ENCODE results near the gene ABL2.
"Not testable (repeated sequence)": the region's sequence is repeated elsewhere in the genome, so short reads cannot be mapped to it uniquely, and the experiment has no call there.

The ABL2 gene

DNA sequence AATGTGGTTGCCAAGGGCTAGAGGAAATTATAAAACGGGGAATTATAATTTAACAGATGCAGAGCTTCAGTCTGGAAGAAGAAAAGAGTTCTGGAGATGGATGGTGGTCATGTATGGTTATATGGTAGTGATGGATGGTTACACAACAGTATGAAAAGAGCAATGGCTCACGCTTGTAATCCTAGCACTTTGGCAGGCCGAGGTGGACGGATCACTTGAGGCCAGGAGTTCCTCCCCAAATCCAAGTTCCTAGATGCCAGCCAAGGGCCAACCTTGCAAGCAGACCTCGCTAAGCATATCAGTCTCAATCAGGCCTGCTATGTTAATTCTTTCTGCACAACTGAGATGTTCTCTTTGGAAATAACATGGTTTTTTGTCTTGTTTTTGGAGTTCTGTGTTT, 33.6 kb downstream of the ABL2 start:
- H3K4me1 ChIP-seq (ENCODE audit: control insufficient read depth in 5 of 5, insufficient read depth in 5 of 5, low read length in 5 of 5); H3K27ac ChIP-seq (ENCODE audit: low read depth, low read length); H3K9ac ChIP-seq (ENCODE audit: low read length in 5 of 5); H3K27me3 ChIP-seq (ENCODE audit: control insufficient read depth in 5 of 5, insufficient read depth in 4 of 5, low read length in 5 of 5); H3K36me3 ChIP-seq (ENCODE audit: control insufficient read depth in 5 of 5, insufficient read depth in 5 of 5, low read length in 5 of 5); H3K4me3 ChIP-seq (ENCODE audit: low read depth in 1 of 5, low read length in 5 of 5); H3K9me3 ChIP-seq (ENCODE audit: control insufficient read depth in 5 of 5, low read length in 5 of 5): not testable (repeated sequence)

DNA sequence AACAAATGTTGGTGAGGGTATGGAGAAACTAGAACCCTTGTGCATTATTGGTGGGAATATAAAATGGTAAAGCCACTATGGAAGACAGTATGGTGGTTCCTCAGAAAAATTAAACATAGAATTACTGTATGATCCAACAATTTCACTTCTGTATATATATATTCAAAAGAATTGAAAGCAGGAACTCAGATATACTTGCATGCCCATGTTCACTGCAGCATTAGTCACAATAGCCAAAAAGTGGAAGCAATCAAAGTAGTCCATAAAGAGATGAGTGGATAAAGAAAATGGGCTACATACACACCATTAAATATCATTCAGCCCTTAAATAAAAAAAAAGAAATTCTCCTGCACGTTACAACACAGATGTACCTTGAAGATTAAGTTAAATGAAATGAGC, 34.1 kb downstream of the ABL2 start:
- H3K9ac ChIP-seq (ENCODE audit: low read length in 5 of 5), result no peak overlapping the region
- H3K4me3 ChIP-seq (ENCODE audit: low read depth in 1 of 5, low read length in 5 of 5), result no peak overlapping the region
- H3K36me3 ChIP-seq (ENCODE audit: control insufficient read depth in 5 of 5, insufficient read depth in 5 of 5, low read length in 5 of 5), result no peaks in the 10 kb centered on the region
- no peaks in the 10 kb centered on the region for H3K9me3 ChIP-seq (ENCODE audit: control insufficient read depth in 5 of 5, low read length in 5 of 5)
- H3K27ac ChIP-seq (ENCODE audit: low read depth, low read length), result no peak overlapping the region
- no peaks in the 10 kb centered on the region for H3K27me3 ChIP-seq (ENCODE audit: control insufficient read depth in 5 of 5, insufficient read depth in 4 of 5, low read length in 5 of 5)
- H3K4me1 ChIP-seq (ENCODE audit: control insufficient read depth in 5 of 5, insufficient read depth in 5 of 5, low read length in 5 of 5), result peaks cover 0 to 4% (median 0%) of the 10 kb centered on the region in 5 donors

DNA sequence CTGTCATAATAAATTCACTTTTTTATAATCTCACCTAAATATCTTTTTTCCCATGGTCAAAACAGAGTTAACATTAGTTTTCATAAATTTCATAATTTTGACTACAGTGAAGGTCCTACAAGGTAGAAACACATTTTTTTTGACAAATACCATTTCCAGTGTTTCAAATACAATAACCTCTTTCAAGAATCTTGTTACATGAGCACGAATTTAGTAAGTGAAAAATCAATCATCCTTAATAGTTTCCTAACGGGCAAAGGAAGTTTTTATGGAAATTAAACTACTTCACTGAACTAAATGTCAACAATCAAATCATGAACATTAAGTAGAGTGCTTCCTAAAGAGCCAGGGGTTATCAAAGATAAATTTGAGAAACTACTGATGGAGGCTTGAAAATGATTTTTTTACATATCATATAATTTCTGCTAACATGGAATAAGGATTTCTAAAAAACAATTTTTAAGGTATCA, 35.4 kb downstream of the ABL2 start:
- Histone ChIP-seq H3K4me1 (ENCODE audit: control insufficient read depth in 5 of 5, insufficient read depth in 5 of 5, low read length in 5 of 5) (peaks cover 0 to 4% (median 0%) of the 10 kb centered on the region in 5 donors), H3K4me3 (ENCODE audit: low read depth in 1 of 5, low read length in 5 of 5) (no peak overlapping the region), H3K9ac (ENCODE audit: low read length in 5 of 5) (no peak overlapping the region), H3K36me3 (ENCODE audit: control insufficient read depth in 5 of 5, insufficient read depth in 5 of 5, low read length in 5 of 5) (no peaks in the 10 kb centered on the region), H3K27me3 (ENCODE audit: control insufficient read depth in 5 of 5, insufficient read depth in 4 of 5, low read length in 5 of 5) (no peaks in the 10 kb centered on the region), H3K9me3 (ENCODE audit: control insufficient read depth in 5 of 5, low read length in 5 of 5) (no peaks in the 10 kb centered on the region), H3K27ac (ENCODE audit: low read depth, low read length) (no peak overlapping the region)

DNA sequence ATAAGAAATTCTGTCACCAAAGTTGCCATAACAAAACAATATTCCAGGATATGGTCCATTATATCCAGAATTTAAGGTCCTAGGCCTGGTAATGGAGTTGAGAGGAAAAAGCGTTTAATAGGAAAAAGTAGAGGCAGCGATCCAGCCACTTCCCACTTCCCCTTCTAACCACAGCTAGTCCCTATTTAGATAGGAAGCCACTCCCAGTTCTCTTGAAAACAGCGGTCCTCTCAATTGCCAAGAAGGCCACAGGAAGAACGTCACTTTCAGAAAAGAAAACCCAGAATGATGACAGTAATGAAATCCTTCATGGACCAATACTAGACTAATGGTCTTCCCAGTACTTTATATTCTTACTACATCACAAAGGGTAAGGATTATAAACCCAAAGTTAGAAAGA, 38.6 kb downstream of the ABL2 start:
- H3K27me3 ChIP-seq (ENCODE audit: control insufficient read depth in 5 of 5, insufficient read depth in 4 of 5, low read length in 5 of 5), result no peaks in the 10 kb centered on the region
- peaks cover 0 to 3% (median 0%) of the 10 kb centered on the region in 5 donors for H3K4me1 ChIP-seq (ENCODE audit: control insufficient read depth in 5 of 5, insufficient read depth in 5 of 5, low read length in 5 of 5)
- H3K4me3 ChIP-seq (ENCODE audit: low read depth in 1 of 5, low read length in 5 of 5), result no peak overlapping the region
- no peaks in the 10 kb centered on the region for H3K9me3 ChIP-seq (ENCODE audit: control insufficient read depth in 5 of 5, low read length in 5 of 5)
- H3K36me3 ChIP-seq (ENCODE audit: control insufficient read depth in 5 of 5, insufficient read depth in 5 of 5, low read length in 5 of 5), result no peaks in the 10 kb centered on the region
- peak overlapping the region; percentile 2 for H3K27ac ChIP-seq (ENCODE audit: low read depth, low read length)
- no peak overlapping the region for H3K9ac ChIP-seq (ENCODE audit: low read length in 5 of 5)

DNA sequence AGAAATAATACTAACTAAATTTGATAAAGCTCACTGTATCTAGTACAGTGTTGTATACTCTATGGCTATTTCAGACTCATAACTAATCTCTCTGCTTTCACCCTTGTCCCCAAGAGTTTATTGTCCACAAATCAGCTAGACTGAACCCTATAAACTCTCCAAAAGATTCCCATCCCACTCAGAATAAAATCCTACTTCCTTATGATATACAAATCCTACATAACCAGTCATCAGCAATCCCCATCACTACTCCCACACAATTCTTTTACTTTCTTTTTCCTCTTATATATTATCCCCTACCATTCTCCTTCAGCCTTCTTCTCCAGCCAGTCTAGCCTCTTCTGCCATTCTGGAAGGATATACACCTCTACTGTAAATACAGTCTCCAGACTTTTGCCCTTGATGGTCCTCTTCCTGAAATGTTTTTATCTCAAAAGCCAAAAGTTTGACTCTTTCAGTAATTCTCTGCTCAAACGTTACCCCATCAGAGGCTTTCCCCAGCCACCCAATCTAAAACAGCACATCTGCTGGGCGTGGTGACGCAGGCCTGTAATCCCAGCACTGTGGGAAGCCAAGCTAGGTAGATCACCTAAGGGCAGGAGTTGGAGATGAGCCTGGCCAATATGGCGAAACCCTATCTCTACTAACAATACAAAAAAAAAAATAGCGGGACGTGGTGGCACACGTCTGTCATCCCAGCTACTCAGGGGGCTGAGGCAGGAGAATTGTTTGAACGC, 41.6 kb downstream of the ABL2 start:
- Histone ChIP-seq H3K4me1 (ENCODE audit: control insufficient read depth in 5 of 5, insufficient read depth in 5 of 5, low read length in 5 of 5) (peaks cover 0 to 3% (median 0%) of the 10 kb centered on the region in 5 donors), H3K4me3 (ENCODE audit: low read depth in 1 of 5, low read length in 5 of 5) (no peak overlapping the region), H3K9ac (ENCODE audit: low read length in 5 of 5) (no peak overlapping the region), H3K9me3 (ENCODE audit: control insufficient read depth in 5 of 5, low read length in 5 of 5) (no peaks in the 10 kb centered on the region), H3K36me3 (ENCODE audit: control insufficient read depth in 5 of 5, insufficient read depth in 5 of 5, low read length in 5 of 5) (no peaks in the 10 kb centered on the region), H3K27ac (ENCODE audit: low read depth, low read length) (no peak overlapping the region), H3K27me3 (ENCODE audit: control insufficient read depth in 5 of 5, insufficient read depth in 4 of 5, low read length in 5 of 5) (no peaks in the 10 kb centered on the region)

DNA sequence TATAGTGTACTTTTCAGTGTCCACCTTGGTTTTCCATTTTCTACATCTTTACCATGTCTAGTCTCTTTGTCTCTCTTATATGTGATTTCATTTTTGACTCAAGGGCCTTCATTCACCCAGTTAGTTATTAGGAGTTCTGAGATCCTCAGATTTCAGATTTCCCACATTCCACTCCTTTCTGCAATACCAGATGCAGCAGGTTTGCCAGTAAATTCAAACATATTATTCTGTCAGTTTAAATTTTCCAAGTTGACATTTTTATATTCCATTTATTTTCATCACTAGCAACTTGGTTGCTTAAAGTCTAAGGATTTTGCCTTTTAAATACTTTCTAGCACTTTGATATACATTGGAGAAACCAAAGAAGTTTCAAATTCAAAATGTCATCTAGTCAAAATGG, 42.4 kb downstream of the ABL2 start:
- Histone ChIP-seq H3K9ac (ENCODE audit: low read length in 5 of 5) (no peak overlapping the region), H3K4me1 (ENCODE audit: control insufficient read depth in 5 of 5, insufficient read depth in 5 of 5, low read length in 5 of 5) (peaks cover 0 to 3% (median 0%) of the 10 kb centered on the region in 5 donors), H3K27me3 (ENCODE audit: control insufficient read depth in 5 of 5, insufficient read depth in 4 of 5, low read length in 5 of 5) (no peaks in the 10 kb centered on the region), H3K36me3 (ENCODE audit: control insufficient read depth in 5 of 5, insufficient read depth in 5 of 5, low read length in 5 of 5) (no peaks in the 10 kb centered on the region), H3K4me3 (ENCODE audit: low read depth in 1 of 5, low read length in 5 of 5) (no peak overlapping the region), H3K9me3 (ENCODE audit: control insufficient read depth in 5 of 5, low read length in 5 of 5) (no peaks in the 10 kb centered on the region), H3K27ac (ENCODE audit: low read depth, low read length) (no peak overlapping the region)

DNA sequence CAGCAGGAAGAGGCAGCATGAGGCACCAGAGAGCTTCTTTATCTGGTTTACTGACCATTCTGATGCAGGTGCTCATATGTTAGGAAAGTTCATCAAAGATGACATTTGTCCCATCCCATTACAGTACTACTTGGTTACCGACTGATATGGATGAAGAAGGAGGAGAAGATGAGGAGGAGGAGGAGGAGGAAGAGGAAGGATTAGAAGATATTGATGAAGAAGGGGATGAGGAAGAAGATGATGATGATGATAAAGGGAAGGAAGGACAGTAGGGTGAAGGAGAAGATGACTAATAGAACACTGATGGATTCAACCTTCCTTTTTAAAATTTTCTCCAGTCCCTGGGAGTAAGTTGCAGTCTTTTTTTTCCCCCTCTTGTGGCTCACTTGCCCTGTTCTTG, 45.1 kb downstream of the ABL2 start:
- Histone ChIP-seq H3K36me3 (ENCODE audit: control insufficient read depth in 5 of 5, insufficient read depth in 5 of 5, low read length in 5 of 5) (no peaks in the 10 kb centered on the region), H3K4me1 (ENCODE audit: control insufficient read depth in 5 of 5, insufficient read depth in 5 of 5, low read length in 5 of 5) (peaks cover 0 to 3% (median 0%) of the 10 kb centered on the region in 5 donors), H3K9me3 (ENCODE audit: control insufficient read depth in 5 of 5, low read length in 5 of 5) (no peaks in the 10 kb centered on the region), H3K27ac (ENCODE audit: low read depth, low read length) (no peak overlapping the region), H3K9ac (ENCODE audit: low read length in 5 of 5) (no peak overlapping the region), H3K27me3 (ENCODE audit: control insufficient read depth in 5 of 5, insufficient read depth in 4 of 5, low read length in 5 of 5) (no peaks in the 10 kb centered on the region), H3K4me3 (ENCODE audit: low read depth in 1 of 5, low read length in 5 of 5) (no peak overlapping the region)

DNA sequence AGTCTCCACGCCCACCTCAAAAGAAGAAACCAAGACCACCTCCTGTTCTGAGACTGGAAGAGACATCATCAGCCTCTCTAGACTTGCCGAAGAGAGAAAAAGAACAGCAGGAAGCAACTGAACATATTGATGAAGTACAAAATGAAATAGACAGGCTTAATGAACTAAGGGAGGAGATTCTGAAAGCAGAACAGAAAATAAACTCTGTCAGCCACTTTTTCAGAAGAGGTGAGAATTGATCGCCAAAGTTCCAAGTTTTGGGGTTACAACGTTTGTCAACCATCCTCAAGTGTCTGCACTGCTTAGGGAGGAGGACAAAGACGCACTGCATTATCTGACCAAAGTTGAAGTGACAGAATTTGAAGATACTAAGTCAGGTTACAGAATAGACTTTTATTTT, 45.6 kb downstream of the ABL2 start:
- Histone ChIP-seq H3K9ac (ENCODE audit: low read length in 5 of 5) (no peak overlapping the region), H3K4me1 (ENCODE audit: control insufficient read depth in 5 of 5, insufficient read depth in 5 of 5, low read length in 5 of 5) (peaks cover 0 to 3% (median 0%) of the 10 kb centered on the region in 5 donors), H3K27me3 (ENCODE audit: control insufficient read depth in 5 of 5, insufficient read depth in 4 of 5, low read length in 5 of 5) (no peaks in the 10 kb centered on the region), H3K27ac (ENCODE audit: low read depth, low read length) (no peak overlapping the region), H3K9me3 (ENCODE audit: control insufficient read depth in 5 of 5, low read length in 5 of 5) (no peaks in the 10 kb centered on the region), H3K36me3 (ENCODE audit: control insufficient read depth in 5 of 5, insufficient read depth in 5 of 5, low read length in 5 of 5) (no peaks in the 10 kb centered on the region), H3K4me3 (ENCODE audit: low read depth in 1 of 5, low read length in 5 of 5) (no peak overlapping the region)

DNA sequence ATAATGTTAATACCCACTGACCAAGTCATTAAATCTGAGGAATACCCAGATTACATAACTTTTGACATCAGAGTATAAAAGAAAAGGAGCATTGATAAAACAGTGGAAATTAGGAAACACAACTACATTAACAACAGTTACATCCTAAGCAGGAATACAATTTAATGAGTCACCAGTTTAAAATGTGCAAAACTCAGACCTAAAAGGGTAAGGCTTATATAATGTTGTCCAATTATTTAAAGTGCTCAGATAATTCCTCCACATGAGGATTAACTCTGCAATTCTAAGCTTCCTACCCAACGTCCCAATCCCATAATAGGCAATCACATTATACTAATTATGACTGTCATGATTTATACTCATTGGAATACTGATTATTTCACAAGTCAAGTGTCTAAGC, 50.5 kb downstream of the ABL2 start:
- Histone ChIP-seq H3K9me3 (ENCODE audit: control insufficient read depth in 5 of 5, low read length in 5 of 5) (no peaks in the 10 kb centered on the region), H3K9ac (ENCODE audit: low read length in 5 of 5) (no peak overlapping the region), H3K27me3 (ENCODE audit: control insufficient read depth in 5 of 5, insufficient read depth in 4 of 5, low read length in 5 of 5) (no peaks in the 10 kb centered on the region), H3K4me3 (ENCODE audit: low read depth in 1 of 5, low read length in 5 of 5) (no peak overlapping the region), H3K27ac (ENCODE audit: low read depth, low read length) (no peak overlapping the region), H3K4me1 (ENCODE audit: control insufficient read depth in 5 of 5, insufficient read depth in 5 of 5, low read length in 5 of 5) (peaks cover 4 to 18% (median 15%) of the 10 kb centered on the region in 5 donors), H3K36me3 (ENCODE audit: control insufficient read depth in 5 of 5, insufficient read depth in 5 of 5, low read length in 5 of 5) (no peaks in the 10 kb centered on the region)

DNA sequence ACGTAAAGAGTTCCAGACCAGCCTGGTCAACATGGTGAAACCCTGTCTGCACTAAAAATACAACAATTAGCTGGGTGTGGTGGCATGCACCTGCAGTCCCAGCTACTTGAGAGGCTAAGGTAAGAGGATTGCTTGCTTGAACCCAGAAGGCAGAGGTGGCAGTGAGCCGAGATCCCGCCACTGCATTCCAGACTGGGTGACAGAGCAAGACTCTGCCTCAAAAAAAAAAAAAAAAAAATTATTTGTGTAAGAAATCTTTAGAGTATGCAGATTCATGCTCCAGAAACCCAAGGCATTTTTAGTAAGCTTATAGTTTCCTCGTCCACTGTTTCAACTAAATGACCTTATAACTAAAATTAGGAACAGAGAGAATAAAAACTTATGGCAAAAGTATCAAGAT, 51.3 kb downstream of the ABL2 start:
- Histone ChIP-seq H3K36me3 (ENCODE audit: control insufficient read depth in 5 of 5, insufficient read depth in 5 of 5, low read length in 5 of 5) (no peaks in the 10 kb centered on the region), H3K27me3 (ENCODE audit: control insufficient read depth in 5 of 5, insufficient read depth in 4 of 5, low read length in 5 of 5) (no peaks in the 10 kb centered on the region), H3K9me3 (ENCODE audit: control insufficient read depth in 5 of 5, low read length in 5 of 5) (no peaks in the 10 kb centered on the region), H3K9ac (ENCODE audit: low read length in 5 of 5) (no peak overlapping the region), H3K4me3 (ENCODE audit: low read depth in 1 of 5, low read length in 5 of 5) (no peak overlapping the region), H3K4me1 (ENCODE audit: control insufficient read depth in 5 of 5, insufficient read depth in 5 of 5, low read length in 5 of 5) (peaks cover 4 to 18% (median 15%) of the 10 kb centered on the region in 5 donors), H3K27ac (ENCODE audit: low read depth, low read length) (no peak overlapping the region)

Data from subcutaneous abdominal adipose tissue (tissue), 5 donors.